Measurements from ENCODE around the gene DCBLD2. TPM values are rescaled to one million over a fixed set of nuclear protein-coding genes. Genes with fewer than 3 reads are reported as not detected.

DCBLD2 gene
- total and polyA plus RNA-seq, 2 donors (not counting 3 experiments of a cell fraction or from before 2014, with no cell fraction given) = 28.7 to 77.3 TPM

DNA sequence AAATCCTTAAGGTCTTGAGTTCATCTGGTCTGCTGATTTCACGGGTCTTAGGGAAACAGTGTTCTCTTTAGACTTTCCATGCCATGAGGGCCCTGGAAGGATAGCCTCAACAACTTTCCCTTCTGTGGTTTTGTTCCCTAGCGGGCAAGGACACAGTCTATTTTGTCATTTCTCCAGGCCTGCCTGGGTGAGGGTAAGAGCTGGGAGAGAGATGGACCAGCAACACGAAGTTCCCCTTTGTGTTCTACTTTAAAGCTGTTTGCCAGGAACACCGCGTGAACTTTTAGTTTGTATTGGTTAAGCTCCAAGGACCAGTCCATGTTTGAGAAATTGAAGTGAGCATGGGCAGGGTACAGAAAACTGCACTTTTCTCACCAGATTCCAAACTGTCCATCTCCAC is 117.5 kb downstream of the DCBLD2 start:
- no TSS peak for BruUV-seq (replicated peaks)
- Histone ChIP-seq H3K4me3 (replicated peaks in 1 of 3; ENCODE audit: insufficient read depth in 1 of 3, low read depth in 1 of 3, low read length in 3 of 3) (no peak overlapping the region), H3K9ac (replicated peaks; ENCODE audit: extremely low read depth, insufficient read depth, low read length) (no peak overlapping the region), H4K20me1 (replicated peaks; ENCODE audit: control insufficient read depth, extremely low read depth, insufficient read depth, low read length) (no peaks in the 10 kb centered on the region), H3K27me3 (ENCODE audit: control insufficient read depth in 2 of 2, insufficient read depth in 2 of 2, low read length in 2 of 2) (no peaks in the 10 kb centered on the region), H3K9me3 (replicated peaks; ENCODE audit: control insufficient read depth, insufficient read depth, low read length) (no peaks in the 10 kb centered on the region), H3K4me2 (ENCODE audit: insufficient read depth, low read length) (no peak overlapping the region), H3K4me1 (ENCODE audit: control insufficient read depth, extremely low read depth, insufficient read depth, low read length) (peaks cover 32% of the 10 kb centered on the region), H2AFZ (ENCODE audit: low read depth, low read length) (no peak overlapping the region), H3K36me3 (ENCODE audit: control insufficient read depth in 2 of 2, extremely low read depth in 1 of 2, insufficient read depth in 2 of 2, low read length in 2 of 2) (peaks cover 0 to 12% of the 10 kb centered on the region in 2 experiments), H3K79me2 (ENCODE audit: control insufficient read depth, insufficient read depth, low read length) (no peaks in the 10 kb centered on the region), H3K27ac (ENCODE audit: insufficient read depth, low read depth, low read length) (no peak overlapping the region), H3K9me1 (replicated peaks; ENCODE audit: control insufficient read depth, extremely low read depth, insufficient read depth, low read length) (no peaks in the 10 kb centered on the region)
- dilution Hi-C loops (cut with MboI; ENCODE audit: extremely low pct_ligation_motif_present, low sequenced_read_pairs) = no loop called here
- FAIRE-seq (no peak), DNase-seq (ENCODE audit: low read depth, low spot score) (peak; percentile 36)
- TF ChIP-seq FOS (IDR thresholded peaks at IDR 0.05; ENCODE audit: borderline replicate concordance, insufficient read depth, low read length) (no peak), GATA2 (IDR thresholded peaks at IDR 0.05; ENCODE audit: insufficient read depth, insufficient read length, low read depth, low read length) (no peak), MYC (IDR thresholded peaks at IDR 0.05; ENCODE audit: low read depth, low read length) (no peak), POLR2AphosphoS5 (IDR thresholded peaks at IDR 0.05; ENCODE audit: insufficient read depth, low read depth, low read length) (no peak), POLR2A (IDR thresholded peaks at IDR 0.05; ENCODE audit: low read depth, low read length) (no peak), JUN (IDR thresholded peaks at IDR 0.05; ENCODE audit: borderline replicate concordance, insufficient read depth, insufficient read length, low read depth) (no peak), EZH2 (IDR thresholded peaks at IDR 0.05; ENCODE audit: borderline replicate concordance, low read depth, low read length, severe bottlenecking) (no peak)
- TF ChIP-seq, protein P1, sequence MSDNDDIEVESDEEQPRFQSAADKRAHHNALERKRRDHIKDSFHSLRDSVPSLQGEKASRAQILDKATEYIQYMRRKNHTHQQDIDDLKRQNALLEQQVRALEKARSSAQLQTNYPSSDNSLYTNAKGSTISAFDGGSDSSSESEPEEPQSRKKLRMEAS (IDR thresholded peaks at IDR 0.05; ENCODE audit: insufficient read depth, insufficient read length) = no peak
- TF ChIP-seq, protein P2, sequence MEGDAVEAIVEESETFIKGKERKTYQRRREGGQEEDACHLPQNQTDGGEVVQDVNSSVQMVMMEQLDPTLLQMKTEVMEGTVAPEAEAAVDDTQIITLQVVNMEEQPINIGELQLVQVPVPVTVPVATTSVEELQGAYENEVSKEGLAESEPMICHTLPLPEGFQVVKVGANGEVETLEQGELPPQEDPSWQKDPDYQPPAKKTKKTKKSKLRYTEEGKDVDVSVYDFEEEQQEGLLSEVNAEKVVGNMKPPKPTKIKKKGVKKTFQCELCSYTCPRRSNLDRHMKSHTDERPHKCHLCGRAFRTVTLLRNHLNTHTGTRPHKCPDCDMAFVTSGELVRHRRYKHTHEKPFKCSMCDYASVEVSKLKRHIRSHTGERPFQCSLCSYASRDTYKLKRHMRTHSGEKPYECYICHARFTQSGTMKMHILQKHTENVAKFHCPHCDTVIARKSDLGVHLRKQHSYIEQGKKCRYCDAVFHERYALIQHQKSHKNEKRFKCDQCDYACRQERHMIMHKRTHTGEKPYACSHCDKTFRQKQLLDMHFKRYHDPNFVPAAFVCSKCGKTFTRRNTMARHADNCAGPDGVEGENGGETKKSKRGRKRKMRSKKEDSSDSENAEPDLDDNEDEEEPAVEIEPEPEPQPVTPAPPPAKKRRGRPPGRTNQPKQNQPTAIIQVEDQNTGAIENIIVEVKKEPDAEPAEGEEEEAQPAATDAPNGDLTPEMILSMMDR (IDR thresholded peaks at IDR 0.05; ENCODE audit: extremely low read depth in 1 of 2, insufficient read depth in 1 of 2, low read depth in 1 of 2, low read length in 2 of 2) = no peak
- intact Hi-C loops (cut with micrococcal nuclease) = no loop called here
- ChIA-PET POLR2A (no interaction called here), CTCF (no interaction called here)
